AG04450 (cell line): ENCODE data around the gene MICAL2. TPM values are rescaled to one million over a fixed set of nuclear protein-coding genes. Genes with fewer than 3 reads are reported as not detected.

Experiments
- CTCF ChIA-PET: fragments of 300-600, 350-600 bp; formaldehyde crosslinking; extraction: SDS; loops from one replicate; lab custom pipeline; 2022; ENCODE audit warnings: antibody characterized with exemption, inconsistent platforms; lab: Charles Lee
- POLR2A ChIA-PET: fragments of 350-600 bp; formaldehyde crosslinking; extraction: SDS; loops from one replicate; lab custom pipeline; 2021; ENCODE audit warnings: antibody characterized with exemption, inconsistent platforms; lab: Yijun Ruan, JAX
- DNase-seq: peaks from one replicate; pipeline ENCODE4 v3.0.0-alpha.2; 2011; ENCODE audit warnings: low read depth, low spot score
- H3K27ac ChIP-seq: one replicate; pipeline ENCODE4 v1.5.1; 2012; ENCODE audit warnings: low read depth, low read length, control low read depth
- H3K27me3 ChIP-seq: one replicate; pipeline ENCODE4 v1.6.0; 2012; ENCODE audit warnings: low read length; ENCODE audit not compliant: control insufficient read depth, insufficient read depth
- H3K4me3 ChIP-seq: 2 replicates; pipeline ENCODE4 v1.5.1; 2011; ENCODE audit warnings: mild to moderate bottlenecking, low read depth, low read length, control low read depth
- H3K9me3 ChIP-seq: 2 replicates; pipeline ENCODE4 v1.5.1; 2012; ENCODE audit warnings: low read length; ENCODE audit not compliant: control insufficient read depth, insufficient read depth
- polyA plus RNA-seq: library from polyadenylated mRNA; depleted of rRNA; stranded (reverse); fragments of >200 nt; gene quantifications from 2 replicates; pipeline ENCODE4 v1.2.3, GENCODE V29; 2011
- TF ChIP-seq, protein P1 (sequence below): IDR thresholded peaks from 2 replicates; pipeline ENCODE4 v1.5.1; 2011; ENCODE audit warnings: low read depth, low read length, control low read depth, inconsistent platforms

Gene MICAL2
- polyA plus RNA-seq, 1 experiment: 171 TPM

DNA sequence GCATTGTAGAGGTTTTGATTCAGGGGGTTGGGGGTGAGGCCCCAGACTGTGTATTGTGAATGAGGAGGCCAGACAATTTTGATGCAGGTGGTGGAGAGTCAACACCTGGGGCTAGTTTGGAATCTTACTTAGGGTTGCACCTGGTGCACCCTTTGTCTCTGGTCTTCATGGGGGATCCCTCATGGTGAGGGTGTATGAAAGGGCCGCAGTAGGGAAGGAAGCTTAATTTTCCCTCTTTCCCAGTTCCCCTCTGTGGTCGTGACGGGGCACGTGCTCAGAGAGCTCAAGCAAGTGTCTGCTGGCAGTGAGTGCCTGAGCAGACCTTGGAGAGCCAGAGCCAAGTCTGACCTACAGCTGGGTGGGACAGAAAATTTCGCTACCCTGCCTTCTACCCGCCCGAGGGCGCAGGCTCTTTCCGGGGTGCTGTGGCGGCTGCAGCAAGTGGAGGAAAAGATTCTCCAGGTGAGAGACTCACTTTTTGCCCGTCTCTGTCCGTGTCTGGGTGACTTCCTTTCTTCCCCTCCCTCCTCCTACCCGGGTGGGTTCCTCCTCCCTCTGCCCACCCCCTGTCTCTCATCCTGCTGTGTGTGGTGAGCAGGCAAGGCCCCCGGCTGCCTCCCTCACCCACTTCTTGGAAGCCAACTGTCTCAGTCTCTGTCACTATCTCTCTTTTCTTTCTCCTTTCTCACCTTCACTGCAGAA lies 131.7 kb downstream of the MICAL2 start:
- DNase-seq: no peak
- H3K27me3 ChIP-seq: no peaks in the 10 kb centered on the region
- peak overlapping the region; percentile 21 for H3K27ac ChIP-seq
- H3K4me3 ChIP-seq: no peak overlapping the region
- no peaks in the 10 kb centered on the region for H3K9me3 ChIP-seq
- CTCF ChIA-PET: no interaction called here
- TF ChIP-seq, protein P1, sequence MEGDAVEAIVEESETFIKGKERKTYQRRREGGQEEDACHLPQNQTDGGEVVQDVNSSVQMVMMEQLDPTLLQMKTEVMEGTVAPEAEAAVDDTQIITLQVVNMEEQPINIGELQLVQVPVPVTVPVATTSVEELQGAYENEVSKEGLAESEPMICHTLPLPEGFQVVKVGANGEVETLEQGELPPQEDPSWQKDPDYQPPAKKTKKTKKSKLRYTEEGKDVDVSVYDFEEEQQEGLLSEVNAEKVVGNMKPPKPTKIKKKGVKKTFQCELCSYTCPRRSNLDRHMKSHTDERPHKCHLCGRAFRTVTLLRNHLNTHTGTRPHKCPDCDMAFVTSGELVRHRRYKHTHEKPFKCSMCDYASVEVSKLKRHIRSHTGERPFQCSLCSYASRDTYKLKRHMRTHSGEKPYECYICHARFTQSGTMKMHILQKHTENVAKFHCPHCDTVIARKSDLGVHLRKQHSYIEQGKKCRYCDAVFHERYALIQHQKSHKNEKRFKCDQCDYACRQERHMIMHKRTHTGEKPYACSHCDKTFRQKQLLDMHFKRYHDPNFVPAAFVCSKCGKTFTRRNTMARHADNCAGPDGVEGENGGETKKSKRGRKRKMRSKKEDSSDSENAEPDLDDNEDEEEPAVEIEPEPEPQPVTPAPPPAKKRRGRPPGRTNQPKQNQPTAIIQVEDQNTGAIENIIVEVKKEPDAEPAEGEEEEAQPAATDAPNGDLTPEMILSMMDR: no peak
- POLR2A ChIA-PET: interaction anchor here (0.6 kb wide), 1 partner anchor 59 kb away, joined by 4 read pairs; no protein-coding TSS in a partner anchor

DNA sequence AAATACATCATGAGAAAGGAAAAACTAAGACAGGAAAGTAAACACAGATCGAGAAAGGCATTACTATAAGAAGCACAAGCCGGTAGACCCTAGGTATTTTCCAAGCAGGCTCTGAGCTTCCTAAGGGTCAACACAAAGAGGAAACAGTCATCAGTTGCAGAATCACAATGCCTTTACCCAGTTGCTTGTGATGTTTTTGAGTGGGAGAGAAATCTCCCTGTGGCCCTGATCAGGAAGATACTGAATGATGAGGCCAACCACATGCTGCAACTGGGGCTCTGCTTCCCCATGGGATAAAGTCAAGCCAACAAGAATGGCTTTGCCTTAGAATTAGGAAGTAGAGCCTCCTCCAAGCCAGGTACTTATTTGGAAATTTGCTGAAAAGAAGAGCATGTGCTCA lies 132.6 kb downstream of the MICAL2 start:
- ChIA-PET CTCF (no interaction called here), POLR2A (no interaction called here)
- Histone ChIP-seq H3K27ac (no peak overlapping the region), H3K4me3 (no peak overlapping the region), H3K27me3 (no peaks in the 10 kb centered on the region), H3K9me3 (no peaks in the 10 kb centered on the region)
- TF ChIP-seq, protein P1: no peak
- no peak for DNase-seq

DNA sequence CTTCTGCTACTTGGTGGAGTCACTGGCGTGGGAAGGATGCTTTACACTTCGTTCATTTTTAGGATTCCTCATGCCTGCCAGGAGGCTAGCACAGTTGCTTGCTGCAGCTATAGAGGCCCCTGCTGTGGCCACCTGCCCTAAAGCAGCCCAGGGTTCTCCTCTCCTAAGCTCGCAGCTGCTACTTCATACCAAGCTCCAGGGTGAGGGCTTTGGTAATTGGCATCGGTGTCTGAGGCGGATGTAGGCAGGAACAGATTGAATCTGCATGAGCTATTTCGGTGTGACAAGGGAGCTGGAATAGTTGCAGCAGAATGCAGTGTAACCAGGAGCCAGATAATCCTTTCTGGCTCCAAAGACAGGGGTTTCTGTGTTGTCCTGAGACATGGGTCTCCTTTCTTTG lies 133.1 kb downstream of the MICAL2 start:
- Histone ChIP-seq H3K9me3 (no peaks in the 10 kb centered on the region), H3K4me3 (no peak overlapping the region), H3K27ac (no peak overlapping the region), H3K27me3 (no peaks in the 10 kb centered on the region)
- ChIA-PET CTCF (no interaction called here), POLR2A (no interaction called here)
- no peak for DNase-seq
- TF ChIP-seq, protein P1: no peak

DNA sequence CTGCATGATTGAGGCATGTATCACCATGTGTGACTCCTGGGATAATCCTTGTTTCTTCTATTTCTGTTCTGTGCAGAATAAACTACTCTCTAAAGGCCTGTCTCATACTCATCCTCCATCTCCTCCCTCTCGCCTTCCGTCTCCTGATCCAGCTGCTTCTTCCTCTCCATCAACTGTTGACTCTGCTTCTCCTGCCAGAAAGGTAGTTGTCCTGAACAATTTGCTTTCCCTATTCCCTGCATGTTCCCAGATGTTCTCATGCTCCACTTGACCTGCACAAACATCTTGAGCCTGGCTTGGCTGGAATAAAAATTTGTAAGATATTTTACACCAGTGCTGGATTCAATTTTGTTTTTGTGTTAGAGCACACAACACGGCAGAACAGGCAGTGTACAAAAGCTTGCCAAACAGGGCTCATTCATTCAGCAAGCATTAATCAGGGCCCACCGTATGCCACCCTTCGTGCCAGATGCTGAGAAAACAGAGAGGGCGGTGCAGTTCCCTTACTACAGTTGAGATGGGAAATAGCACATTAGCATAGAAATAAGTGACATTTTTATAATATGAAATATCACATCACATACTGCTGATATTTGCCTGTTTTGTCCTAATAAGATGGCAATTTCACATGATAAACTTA lies 133.6 kb downstream of the MICAL2 start:
- Histone ChIP-seq H3K9me3 (no peaks in the 10 kb centered on the region), H3K27me3 (no peaks in the 10 kb centered on the region), H3K4me3 (no peak overlapping the region), H3K27ac (no peak overlapping the region)
- DNase-seq: no peak
- CTCF ChIA-PET: no interaction called here
- POLR2A ChIA-PET: no interaction called here
- TF ChIP-seq, protein P1: no peak

DNA sequence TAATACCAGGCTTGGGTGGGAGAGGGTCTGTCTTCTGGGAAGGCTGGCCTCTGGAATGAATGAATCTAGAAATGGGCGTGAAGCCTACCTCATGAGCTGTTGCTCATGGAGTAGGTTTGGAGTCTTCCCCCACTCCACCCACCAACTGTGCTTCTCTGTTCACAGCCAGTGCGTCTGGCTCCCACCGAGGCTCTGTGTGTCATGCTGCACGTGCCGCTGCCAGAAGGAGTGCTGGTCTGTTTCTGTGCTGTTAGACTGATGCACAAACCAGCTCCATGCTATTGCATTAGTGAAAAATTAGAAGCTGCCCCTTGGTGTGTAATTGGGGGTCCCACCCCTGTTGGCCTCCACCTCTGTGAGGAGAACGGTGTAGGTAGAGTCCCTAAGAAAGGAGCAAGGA lies 134.7 kb downstream of the MICAL2 start:
- CTCF ChIA-PET: interaction anchor here (2.6 kb wide), 1 partner anchor 8 kb away, joined by 9 read pairs; no protein-coding TSS in a partner anchor
- no peak overlapping the region for H3K27ac ChIP-seq

More for the DNA sequence above, 134.7 kb downstream of the MICAL2 start:
- TF ChIP-seq, protein P1: no peak
- no peaks in the 10 kb centered on the region for H3K9me3 ChIP-seq
- H3K27me3 ChIP-seq: no peaks in the 10 kb centered on the region
- no peak for DNase-seq
- no peak overlapping the region for H3K4me3 ChIP-seq
- POLR2A ChIA-PET: no interaction called here
